HEK293T (cell line): ENCODE data around the gene KRTCAP2.
"Not testable (repeated sequence)": the region's sequence is repeated elsewhere in the genome, so short reads cannot be mapped to it uniquely, and the experiment has no call there.

Source experiments
- BHLHE40 ChIP-seq: fragments of 450-650 bp; IDR thresholded peaks from 2 replicates; pipeline ENCODE4 v1.6.1; 2016; ENCODE audit warnings: mild to moderate bottlenecking, moderate library complexity, borderline replicate concordance
- ELF4 ChIP-seq: fragments of 450-650 bp; IDR thresholded peaks from 2 replicates; pipeline ENCODE4 v1.6.1; 2017; ENCODE audit warnings: antibody characterized with exemption
- FOXA1 ChIP-seq: fragments of 450-650 bp; IDR thresholded peaks from 2 replicates; pipeline ENCODE4 v1.6.1; 2016; ENCODE audit warnings: mild to moderate bottlenecking
- HDGF ChIP-seq: fragments of 450-650 bp; IDR thresholded peaks from 2 replicates; pipeline ENCODE4 v1.6.1; 2017; ENCODE audit warnings: antibody characterized with exemption, borderline replicate concordance
- L3MBTL2 ChIP-seq: fragments of 450-650 bp; conservative IDR thresholded peaks from 2 replicates; pipeline ENCODE4 v1.6.1; 2016; ENCODE audit warnings: mild to moderate bottlenecking
- NFRKB ChIP-seq: fragments of 450-650 bp; IDR thresholded peaks from 2 replicates; pipeline ENCODE4 v1.6.1; 2016; ENCODE audit warnings: mild to moderate bottlenecking, moderate library complexity
- SP1 ChIP-seq: fragments of 450-650 bp; IDR thresholded peaks from 2 replicates; pipeline ENCODE4 v1.6.1; 2017
- TARDBP ChIP-seq: fragments of 450-650 bp; IDR thresholded peaks from 2 replicates; pipeline ENCODE4 v1.6.1; 2016

- not testable (repeated sequence) for TF ChIP-seq ELF4, TARDBP, HDGF, FOXA1, NFRKB, L3MBTL2, BHLHE40, SP1
These were observed 41.6 kb upstream of the KRTCAP2 start for GRCh38 chr1:155214702-155215101.
